Measurements from ENCODE around the gene BCOR. TPM values are rescaled to one million over a fixed set of nuclear protein-coding genes. Genes with fewer than 3 reads are reported as not detected.

BCOR gene
- total RNA-seq, 1 experiment from 2014 or later, result 7.5 TPM

DNA sequence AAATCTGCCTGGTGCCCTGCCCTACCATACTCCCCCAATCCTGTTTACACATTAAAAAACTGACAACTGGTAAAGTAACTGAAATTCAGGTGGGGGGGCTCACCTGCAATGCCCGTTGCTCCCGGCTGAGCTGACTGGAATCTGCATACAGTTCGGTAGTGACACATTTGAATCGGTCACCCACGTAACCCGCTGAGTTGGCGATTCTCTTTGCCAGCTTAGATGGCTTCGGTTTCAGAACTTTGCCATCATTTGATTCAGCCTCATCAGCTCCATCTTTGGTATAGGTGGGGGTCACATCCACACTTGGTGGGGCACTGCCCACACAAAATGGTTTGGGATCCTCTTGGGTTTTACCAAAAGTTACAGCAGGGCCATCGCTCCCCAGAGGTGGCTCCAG lies 25.5 kb downstream of the BCOR start:
- no peaks in the 10 kb centered on the region for H3K9me3 Mint-ChIP-seq (ENCODE audit: unreplicated experiment)

DNA sequence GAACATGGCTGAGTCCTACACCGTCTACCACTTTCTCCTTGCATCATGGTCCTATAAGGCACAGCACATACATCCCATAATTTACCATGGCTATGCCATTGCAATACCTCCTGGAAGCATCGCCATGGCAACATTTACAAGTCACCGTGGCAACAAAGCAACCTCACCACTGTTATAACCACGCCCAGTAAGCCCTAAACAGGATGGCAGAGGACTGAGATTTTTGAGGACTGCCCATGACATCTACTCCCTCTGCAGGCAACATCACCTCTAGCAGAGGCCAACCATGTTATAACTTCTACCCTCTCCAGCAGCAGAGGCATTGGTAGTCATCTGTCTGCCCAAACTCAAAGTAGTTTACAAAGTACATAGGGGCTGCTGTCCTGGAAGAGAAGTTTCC lies 29.7 kb downstream of the BCOR start:
- peak; percentile 29 for DNase-seq (ENCODE audit: unreplicated experiment)
- H3K4me1 Mint-ChIP-seq (ENCODE audit: insufficient read depth, unreplicated experiment), result no peaks in the 10 kb centered on the region
- no peak overlapping the region for H3K27ac Mint-ChIP-seq (ENCODE audit: low read depth, unreplicated experiment)
- intact Hi-C loops (cut with micrococcal nuclease), result no loop called here
- POLR2A ChIA-PET, result interaction anchor here (0.6 kb wide), 1 partner anchor 740 kb away, joined by 3 read pairs; no protein-coding TSS in a partner anchor
- no peaks in the 10 kb centered on the region for H3K9me3 Mint-ChIP-seq (ENCODE audit: unreplicated experiment)
- H3K4me3 Mint-ChIP-seq (ENCODE audit: unreplicated experiment), result no peak overlapping the region
- peaks cover 44% of the 10 kb centered on the region for H3K36me3 Mint-ChIP-seq (ENCODE audit: insufficient read depth, unreplicated experiment)
- CTCF ChIA-PET, result no interaction called here
- no TSS peak for BruUV-seq (replicated peaks)
- H3K27me3 Mint-ChIP-seq (ENCODE audit: insufficient read depth, unreplicated experiment), result peaks cover 42% of the 10 kb centered on the region
- TF ChIP-seq, protein P1, sequence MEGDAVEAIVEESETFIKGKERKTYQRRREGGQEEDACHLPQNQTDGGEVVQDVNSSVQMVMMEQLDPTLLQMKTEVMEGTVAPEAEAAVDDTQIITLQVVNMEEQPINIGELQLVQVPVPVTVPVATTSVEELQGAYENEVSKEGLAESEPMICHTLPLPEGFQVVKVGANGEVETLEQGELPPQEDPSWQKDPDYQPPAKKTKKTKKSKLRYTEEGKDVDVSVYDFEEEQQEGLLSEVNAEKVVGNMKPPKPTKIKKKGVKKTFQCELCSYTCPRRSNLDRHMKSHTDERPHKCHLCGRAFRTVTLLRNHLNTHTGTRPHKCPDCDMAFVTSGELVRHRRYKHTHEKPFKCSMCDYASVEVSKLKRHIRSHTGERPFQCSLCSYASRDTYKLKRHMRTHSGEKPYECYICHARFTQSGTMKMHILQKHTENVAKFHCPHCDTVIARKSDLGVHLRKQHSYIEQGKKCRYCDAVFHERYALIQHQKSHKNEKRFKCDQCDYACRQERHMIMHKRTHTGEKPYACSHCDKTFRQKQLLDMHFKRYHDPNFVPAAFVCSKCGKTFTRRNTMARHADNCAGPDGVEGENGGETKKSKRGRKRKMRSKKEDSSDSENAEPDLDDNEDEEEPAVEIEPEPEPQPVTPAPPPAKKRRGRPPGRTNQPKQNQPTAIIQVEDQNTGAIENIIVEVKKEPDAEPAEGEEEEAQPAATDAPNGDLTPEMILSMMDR (IDR thresholded peaks at IDR 0.05; ENCODE audit: unreplicated experiment), result no peak

More for the DNA sequence above, 25.5 kb downstream of the BCOR start:
- intact Hi-C loops (cut with micrococcal nuclease), result no loop called here
- Mint-ChIP-seq H3K27ac (ENCODE audit: low read depth, unreplicated experiment) (no peak overlapping the region), H3K4me1 (ENCODE audit: insufficient read depth, unreplicated experiment) (no peaks in the 10 kb centered on the region), H3K36me3 (ENCODE audit: insufficient read depth, unreplicated experiment) (peaks cover 25% of the 10 kb centered on the region), H3K4me3 (ENCODE audit: unreplicated experiment) (no peak overlapping the region), H3K27me3 (ENCODE audit: insufficient read depth, unreplicated experiment) (peaks cover 37% of the 10 kb centered on the region)
- POLR2A ChIA-PET, result interaction anchor here (0.6 kb wide), 1 partner anchor 109 kb away, joined by 3 read pairs; no protein-coding TSS in a partner anchor
- DNase-seq (ENCODE audit: unreplicated experiment), result no peak
- no TSS peak for BruUV-seq (replicated peaks)
- CTCF ChIA-PET, result no interaction called here
- TF ChIP-seq, protein P1 (IDR thresholded peaks at IDR 0.05; ENCODE audit: unreplicated experiment), result no peak

DNA sequence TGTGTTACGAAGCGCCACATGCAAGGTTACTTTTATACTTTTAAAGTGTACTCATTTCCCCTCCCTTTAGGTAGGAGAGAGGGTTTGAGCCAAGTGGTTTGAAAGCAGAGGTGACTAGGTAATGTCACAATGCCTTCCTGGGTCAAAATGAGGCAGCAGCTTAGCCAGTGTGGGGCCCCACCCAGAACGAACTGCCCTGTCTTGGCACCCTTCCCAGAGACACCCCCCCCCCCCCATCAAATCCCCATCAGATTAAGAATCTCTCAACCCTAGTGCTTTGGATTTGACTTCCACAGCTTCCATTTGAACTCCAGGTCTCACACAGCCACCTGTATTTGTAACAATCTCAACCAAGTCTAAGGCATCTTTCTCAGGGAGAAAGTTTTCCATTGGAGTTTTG lies 31.1 kb downstream of the BCOR start:
- Mint-ChIP-seq H3K36me3 (ENCODE audit: insufficient read depth, unreplicated experiment) (peaks cover 46% of the 10 kb centered on the region), H3K9me3 (ENCODE audit: unreplicated experiment) (no peaks in the 10 kb centered on the region), H3K4me1 (ENCODE audit: insufficient read depth, unreplicated experiment) (no peaks in the 10 kb centered on the region), H3K4me3 (ENCODE audit: unreplicated experiment) (no peak overlapping the region), H3K27me3 (ENCODE audit: insufficient read depth, unreplicated experiment) (peaks cover 42% of the 10 kb centered on the region), H3K27ac (ENCODE audit: low read depth, unreplicated experiment) (no peak overlapping the region)
- no TSS peak for BruUV-seq (replicated peaks)
- TF ChIP-seq, protein P1 (IDR thresholded peaks at IDR 0.05; ENCODE audit: unreplicated experiment), result no peak
- CTCF ChIA-PET, result no interaction called here
- no peak for DNase-seq (ENCODE audit: unreplicated experiment)
- intact Hi-C loops (cut with micrococcal nuclease), result no loop called here
- POLR2A ChIA-PET, result no interaction called here

DNA sequence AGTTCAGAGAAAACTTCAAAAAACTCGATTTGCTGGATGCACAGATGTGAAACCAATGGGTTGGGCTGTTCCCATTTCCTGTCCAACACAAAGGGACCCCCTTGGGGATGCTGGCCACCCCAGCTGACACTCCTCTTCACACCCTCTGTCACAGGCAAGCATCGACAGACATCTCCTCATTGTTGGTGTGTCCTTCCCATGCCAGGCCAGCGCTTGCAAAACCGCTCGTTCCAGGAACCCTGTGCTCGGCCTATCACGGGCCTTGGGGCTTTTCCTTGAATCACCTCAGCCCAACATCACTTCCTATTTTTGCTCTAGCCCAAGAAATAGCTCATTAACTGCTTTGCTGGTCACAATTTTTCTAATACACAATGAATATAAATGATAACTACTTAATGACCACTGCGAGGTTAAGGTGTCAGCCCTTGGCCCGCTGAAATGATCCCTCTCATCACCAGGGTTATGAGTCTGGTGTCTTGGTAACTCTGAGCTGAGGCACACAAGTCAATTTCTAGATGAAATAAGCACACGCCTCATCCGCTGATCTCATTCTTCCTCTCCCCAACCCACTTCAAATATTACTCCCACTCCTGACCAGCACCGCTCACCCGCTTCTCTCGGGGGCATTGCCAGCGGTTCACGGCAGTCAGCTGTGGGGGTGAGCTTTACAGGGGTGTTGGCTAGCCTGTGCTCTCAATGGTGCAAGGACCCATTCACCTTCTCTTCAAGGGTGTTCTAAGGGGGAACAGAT lies 32.3 kb downstream of the BCOR start:
- Mint-ChIP-seq H3K9me3 (ENCODE audit: unreplicated experiment) (no peaks in the 10 kb centered on the region), H3K27me3 (ENCODE audit: insufficient read depth, unreplicated experiment) (peaks cover 42% of the 10 kb centered on the region), H3K36me3 (ENCODE audit: insufficient read depth, unreplicated experiment) (peaks cover 48% of the 10 kb centered on the region), H3K4me3 (ENCODE audit: unreplicated experiment) (no peak overlapping the region), H3K27ac (ENCODE audit: low read depth, unreplicated experiment) (no peak overlapping the region), H3K4me1 (ENCODE audit: insufficient read depth, unreplicated experiment) (no peaks in the 10 kb centered on the region)
- CTCF ChIA-PET, result no interaction called here
- no TSS peak for BruUV-seq (replicated peaks)
- intact Hi-C loops (cut with micrococcal nuclease), result no loop called here
- TF ChIP-seq, protein P1 (IDR thresholded peaks at IDR 0.05; ENCODE audit: unreplicated experiment), result no peak
- POLR2A ChIA-PET, result interaction anchor here (1.0 kb wide), 1 partner anchor 31 kb away, joined by 3 read pairs; no protein-coding TSS in a partner anchor
- no peak for DNase-seq (ENCODE audit: unreplicated experiment)
